Pulmonary artery endothelial cell (primary cell): ENCODE data around the gene MPHOSPH10. TPM values are rescaled to one million over a fixed set of nuclear protein-coding genes. Genes with fewer than 3 reads are reported as not detected.
"Not testable (repeated sequence)": the region's sequence is repeated elsewhere in the genome, so short reads cannot be mapped to it uniquely, and the experiment has no call there.

Experiments used
- DNase-seq: peaks from one replicate; pipeline ENCODE4 v3.0.0-alpha.2; 2011; ENCODE audit warnings: low read depth, low spot score
- total RNA-seq: library from RNA; depleted of rRNA; stranded (reverse); fragments of >200 nt; gene quantifications from 2 replicates; pipeline ENCODE4 v1.2.3, GENCODE V29; 2014

MPHOSPH10 gene
- total RNA-seq, 1 donor from 2014 or later = 20.4 TPM

- no peak for DNase-seq
These were observed 7.8 kb upstream of the MPHOSPH10 start for GRCh38 chr2:71122387-71123298.

- DNase-seq = no peak
These were observed 4.7 kb upstream of the MPHOSPH10 start for GRCh38 chr2:71125506-71126294.

- no peak for DNase-seq
These were observed 3.5 kb upstream of the MPHOSPH10 start for GRCh38 chr2:71126957-71127356.

- no peak for DNase-seq
These were observed 1.1 kb upstream of the MPHOSPH10 start for GRCh38 chr2:71129114-71129901.

- DNase-seq = no peak
These were observed 607 bp upstream of the MPHOSPH10 start for GRCh38 chr2:71129902-71130151.

- DNase-seq = no peak
These were observed 441 bp downstream of the MPHOSPH10 start for GRCh38 chr2:71130905-71131244.

GRCh38 chr2:71131387-71132166 is 1.1 kb downstream of the MPHOSPH10 start:
- not testable (repeated sequence) for DNase-seq

- no peak for DNase-seq
These were observed 3.2 kb downstream of the MPHOSPH10 start for GRCh38 chr2:71133603-71134002.

GRCh38 chr2:71136174-71136573 is 5.7 kb downstream of the MPHOSPH10 start:
- DNase-seq = no peak

- no peak for DNase-seq
These were observed 13.3 kb downstream of the MPHOSPH10 start for GRCh38 chr2:71143782-71144181.

GRCh38 chr2:71148506-71149063 is 18.2 kb downstream of the MPHOSPH10 start:
- no peak for DNase-seq

GRCh38 chr2:71150082-71150816 is 19.8 kb downstream of the MPHOSPH10 start:
- no peak for DNase-seq

GRCh38 chr2:71151620-71152019 is 21.2 kb downstream of the MPHOSPH10 start:
- no peak for DNase-seq

- DNase-seq = no peak
These were observed 23.3 kb downstream of the MPHOSPH10 start for GRCh38 chr2:71153585-71154224.

- no peak for DNase-seq
These were observed 23.8 kb downstream of the MPHOSPH10 start for GRCh38 chr2:71154279-71154678.

GRCh38 chr2:71154798-71155197 is 24.4 kb downstream of the MPHOSPH10 start:
- DNase-seq = no peak

- no peak for DNase-seq
These were observed 25.4 kb downstream of the MPHOSPH10 start for GRCh38 chr2:71155846-71156245.

GRCh38 chr2:71156573-71156972 is 26.1 kb downstream of the MPHOSPH10 start:
- no peak for DNase-seq

- no peak for DNase-seq
These were observed 26.8 kb downstream of the MPHOSPH10 start for GRCh38 chr2:71157124-71157793.
